ENCODE data around the gene FAM43B. TPM values are rescaled to one million over a fixed set of nuclear protein-coding genes. Genes with fewer than 3 reads are reported as not detected.

FAM43B gene
- total RNA-seq, 5 donors from 2014 or later (not counting 1 experiment from before 2014, with no cell fraction given), result not detected

DNA sequence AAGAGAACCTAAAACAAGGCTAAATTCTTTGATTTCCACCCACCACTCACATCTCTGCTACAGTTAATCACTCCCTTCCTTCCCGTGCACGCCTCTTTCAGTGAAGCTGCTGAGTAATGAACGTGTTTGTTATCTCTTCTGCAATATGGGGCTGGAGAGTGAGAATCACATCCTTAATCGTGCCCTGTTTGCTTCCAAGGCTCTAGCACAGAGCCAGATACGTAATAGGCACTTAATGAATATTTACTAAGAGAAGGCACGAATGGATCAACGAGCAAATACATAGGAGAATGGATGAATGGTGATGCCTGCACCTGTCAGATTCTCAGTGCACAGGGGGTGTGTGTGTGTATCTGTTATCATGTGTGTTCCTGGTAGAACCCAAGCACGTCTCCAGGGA is 22.1 kb upstream of the FAM43B start:
- no peak overlapping the region for H3K27ac ChIP-seq (ENCODE audit: low read length)

DNA sequence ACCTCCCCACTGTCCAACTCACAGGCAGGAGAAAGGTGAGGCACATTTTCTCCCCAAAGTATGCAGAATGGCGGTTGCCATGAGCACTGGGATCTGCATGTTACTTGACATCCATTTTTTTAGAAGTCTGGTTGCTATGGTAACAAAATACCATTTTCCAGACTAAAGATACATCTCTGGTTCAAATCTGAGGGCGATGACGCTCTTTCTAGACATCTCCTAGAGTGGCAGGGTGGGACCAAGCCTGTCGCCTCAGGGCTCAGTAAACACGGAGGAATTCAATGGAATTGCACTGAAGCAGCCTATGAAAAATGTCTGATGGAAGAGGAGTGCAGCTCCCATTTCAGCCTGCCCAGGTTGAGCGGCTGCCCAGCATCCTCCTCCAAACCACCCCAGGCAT is 21.5 kb upstream of the FAM43B start:
- Mint-ChIP-seq H3K36me3 (no peaks in the 10 kb centered on the region), H3K4me3 (no peak overlapping the region), H3K27ac (no peak overlapping the region), H3K27me3 (peaks cover 65 to 68% of the 10 kb centered on the region in 2 donors), H3K4me1 (no peaks in the 10 kb centered on the region), H3K9me3 (no peaks in the 10 kb centered on the region)
- POLR2A ChIA-PET, result no interaction called here
- Histone ChIP-seq H3K4me3 (ENCODE audit: control insufficient read depth in 1 of 2, extremely low read depth in 1 of 2, low read length in 1 of 2) (no peak overlapping the region), H3K27me3 (replicated peaks in 1 of 2; ENCODE audit: control insufficient read depth in 2 of 2, extremely low read depth in 1 of 2, insufficient read depth in 2 of 2, low read length in 1 of 2) (peaks cover 3 to 40% of the 10 kb centered on the region in 2 experiments), H3K9me3 (no peaks in the 10 kb centered on the region), H3K4me1 (ENCODE audit: control insufficient read depth in 1 of 2, extremely low read depth in 1 of 2, insufficient read depth in 2 of 2, low read length in 2 of 2) (no peaks in the 10 kb centered on the region), H3K27ac (ENCODE audit: low read length) (no peak overlapping the region), H3K36me3 (ENCODE audit: control insufficient read depth in 2 of 2, extremely low read depth in 1 of 2, insufficient read depth in 1 of 2, low read length in 1 of 2) (no peaks in the 10 kb centered on the region)
- DNase-seq (no peak), ATAC-seq (replicated peaks in 1 of 4) (no peak)
- WGBS (ENCODE audit: insufficient coverage), result 100% methylated on average over 1 of the region's 6 CpGs
- CTCF ChIA-PET, result no interaction called here

More for the DNA sequence above, 22.1 kb upstream of the FAM43B start:
- ChIA-PET CTCF (no interaction called here), POLR2A (no interaction called here)
- H3K4me3 Mint-ChIP-seq, result no peak overlapping the region
- ATAC-seq (replicated peaks in 1 of 4) (no peak), DNase-seq (no peak)
- H3K27me3 Mint-ChIP-seq, result peaks cover 59 to 63% of the 10 kb centered on the region in 2 donors
- 0% methylated on average over 2 of the region's 8 CpGs for WGBS (ENCODE audit: insufficient coverage)
- no peak overlapping the region for H3K27ac Mint-ChIP-seq
- Histone ChIP-seq H3K4me1 (ENCODE audit: control insufficient read depth in 1 of 2, extremely low read depth in 1 of 2, insufficient read depth in 2 of 2, low read length in 2 of 2) (no peaks in the 10 kb centered on the region), H3K9me3 (no peaks in the 10 kb centered on the region), H3K36me3 (ENCODE audit: control insufficient read depth in 2 of 2, extremely low read depth in 1 of 2, insufficient read depth in 1 of 2, low read length in 1 of 2) (no peaks in the 10 kb centered on the region), H3K27me3 (replicated peaks in 1 of 2; ENCODE audit: control insufficient read depth in 2 of 2, extremely low read depth in 1 of 2, insufficient read depth in 2 of 2, low read length in 1 of 2) (peaks cover 3 to 35% of the 10 kb centered on the region in 2 experiments), H3K4me3 (ENCODE audit: control insufficient read depth in 1 of 2, extremely low read depth in 1 of 2, low read length in 1 of 2) (no peak overlapping the region)
- no peaks in the 10 kb centered on the region for H3K36me3 Mint-ChIP-seq
- no peaks in the 10 kb centered on the region for H3K9me3 Mint-ChIP-seq
- no peaks in the 10 kb centered on the region for H3K4me1 Mint-ChIP-seq

DNA sequence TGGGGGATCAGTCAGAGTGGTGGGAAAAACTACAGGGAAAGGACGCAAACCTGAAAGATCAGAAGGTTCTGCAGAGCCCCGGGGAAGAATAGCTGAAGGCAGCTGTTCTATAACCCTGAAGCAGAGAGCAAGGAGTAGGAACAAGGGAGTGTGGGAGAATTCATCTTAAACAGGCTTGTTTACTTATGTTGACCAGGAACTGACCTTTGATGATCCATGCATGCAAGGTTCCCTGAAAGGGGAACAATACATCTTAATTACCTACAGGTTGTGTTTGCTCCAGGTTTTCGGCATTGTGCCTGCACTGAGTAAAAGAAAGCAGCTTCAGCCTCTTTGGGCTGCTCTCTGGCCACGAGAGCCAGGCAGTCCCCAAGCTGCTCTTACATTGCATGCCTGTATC is 18.7 kb upstream of the FAM43B start:
- ChIA-PET POLR2A (no interaction called here), CTCF (no interaction called here)
- Histone ChIP-seq H3K36me3 (ENCODE audit: control insufficient read depth in 2 of 2, extremely low read depth in 1 of 2, insufficient read depth in 1 of 2, low read length in 1 of 2) (no peaks in the 10 kb centered on the region), H3K9me3 (no peaks in the 10 kb centered on the region), H3K4me1 (ENCODE audit: control insufficient read depth in 1 of 2, extremely low read depth in 1 of 2, insufficient read depth in 2 of 2, low read length in 2 of 2) (no peaks in the 10 kb centered on the region), H3K27ac (ENCODE audit: low read length) (no peak overlapping the region), H3K4me3 (ENCODE audit: control insufficient read depth in 1 of 2, extremely low read depth in 1 of 2, low read length in 1 of 2) (no peak overlapping the region), H3K27me3 (replicated peaks in 1 of 2; ENCODE audit: control insufficient read depth in 2 of 2, extremely low read depth in 1 of 2, insufficient read depth in 2 of 2, low read length in 1 of 2) (peaks cover 5 to 45% of the 10 kb centered on the region in 2 experiments)
- Mint-ChIP-seq H3K4me3 (no peak overlapping the region), H3K27me3 (peaks cover 60 to 62% of the 10 kb centered on the region in 2 donors), H3K9me3 (no peaks in the 10 kb centered on the region), H3K36me3 (no peaks in the 10 kb centered on the region), H3K4me1 (no peaks in the 10 kb centered on the region), H3K27ac (no peak overlapping the region)
- no peak for DNase-seq
- 70% methylated on average over 4 of the region's 4 CpGs for WGBS (ENCODE audit: insufficient coverage)
- ATAC-seq (replicated peaks in 1 of 4), result no peak

DNA sequence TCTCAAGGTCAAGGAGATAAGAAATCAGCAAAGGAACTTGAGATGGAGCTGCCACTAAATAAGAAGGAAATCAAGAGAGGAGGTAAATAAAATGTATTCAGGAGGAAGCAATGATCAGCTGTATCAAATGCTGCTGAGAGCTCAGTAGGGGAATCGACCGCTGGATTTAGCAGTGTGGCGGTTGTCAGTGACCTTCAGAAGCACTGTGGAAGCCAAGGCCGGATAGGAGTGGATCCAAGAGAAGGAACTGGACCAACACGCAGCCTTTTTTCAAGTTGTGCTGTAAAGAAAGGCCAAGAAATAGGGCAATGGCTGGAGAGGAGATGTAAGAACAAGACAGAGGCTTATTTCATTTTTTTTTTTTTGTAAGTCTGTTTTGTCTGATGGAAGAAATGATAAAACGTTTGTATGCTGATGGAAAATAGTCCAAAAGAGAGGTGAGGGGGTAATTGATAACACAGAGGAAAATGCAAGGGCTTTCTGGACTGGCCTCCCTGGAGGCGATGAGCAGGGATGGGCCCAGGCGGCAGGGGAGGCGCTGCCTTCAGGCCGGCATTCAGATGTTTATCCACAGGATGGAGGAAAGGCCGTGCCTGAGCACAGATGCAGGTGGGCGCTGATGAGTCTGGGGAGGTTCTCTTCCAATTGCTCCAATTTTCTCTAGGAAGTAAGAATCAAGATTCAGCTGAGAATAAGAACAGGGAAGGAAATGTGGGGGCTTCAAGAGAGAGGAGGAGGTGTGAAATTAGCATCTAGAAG is 17.5 kb upstream of the FAM43B start:
- H3K4me3 ChIP-seq (ENCODE audit: control insufficient read depth in 1 of 2, extremely low read depth in 1 of 2, low read length in 1 of 2), result no peak overlapping the region
- Mint-ChIP-seq H3K27ac (no peak overlapping the region), H3K36me3 (no peaks in the 10 kb centered on the region), H3K27me3 (peaks cover 52 to 53% of the 10 kb centered on the region in 2 donors), H3K4me3 (no peak overlapping the region), H3K4me1 (no peaks in the 10 kb centered on the region), H3K9me3 (no peaks in the 10 kb centered on the region)
- H3K36me3 ChIP-seq (ENCODE audit: control insufficient read depth in 2 of 2, extremely low read depth in 1 of 2, insufficient read depth in 1 of 2, low read length in 1 of 2), result no peaks in the 10 kb centered on the region
- 66% methylated on average over 9 of the region's 12 CpGs for WGBS (ENCODE audit: insufficient coverage)
- DNase-seq (no peak), ATAC-seq (replicated peaks in 1 of 4) (no peak)
- no peaks in the 10 kb centered on the region for H3K9me3 ChIP-seq
- ChIA-PET POLR2A (no interaction called here), CTCF (no interaction called here)
- H3K27ac ChIP-seq (ENCODE audit: low read length), result no peak overlapping the region
- no peaks in the 10 kb centered on the region for H3K4me1 ChIP-seq (ENCODE audit: control insufficient read depth in 1 of 2, extremely low read depth in 1 of 2, insufficient read depth in 2 of 2, low read length in 2 of 2)
- H3K27me3 ChIP-seq (replicated peaks in 1 of 2; ENCODE audit: control insufficient read depth in 2 of 2, extremely low read depth in 1 of 2, insufficient read depth in 2 of 2, low read length in 1 of 2), result peaks cover 5 to 41% of the 10 kb centered on the region in 2 experiments

DNA sequence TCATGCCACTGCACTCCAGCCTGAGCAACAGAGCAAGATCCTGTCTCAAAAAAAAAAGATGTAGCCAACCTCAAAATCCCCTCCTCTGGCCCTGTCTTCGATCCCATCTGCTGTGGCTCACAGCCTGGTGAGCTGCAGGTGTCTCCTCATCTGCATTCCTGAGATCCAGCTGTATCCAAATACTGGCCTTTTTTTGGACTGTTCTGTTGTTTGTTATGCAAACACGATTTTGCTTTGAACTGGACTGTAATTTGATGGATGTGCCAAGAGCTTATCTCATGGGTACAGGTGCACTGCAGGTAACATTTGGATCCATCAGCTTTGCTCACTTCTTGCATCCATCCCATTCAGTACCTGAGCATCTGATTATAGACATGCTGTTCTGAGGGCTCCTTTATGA is 14.1 kb upstream of the FAM43B start:
- no peak for ATAC-seq (replicated peaks in 1 of 4)
- Mint-ChIP-seq H3K9me3 (no peaks in the 10 kb centered on the region), H3K36me3 (no peaks in the 10 kb centered on the region), H3K4me3 (no peak overlapping the region), H3K4me1 (no peaks in the 10 kb centered on the region), H3K27me3 (peaks cover 48 to 56% of the 10 kb centered on the region in 2 donors), H3K27ac (no peak overlapping the region)
- Histone ChIP-seq H3K27ac (ENCODE audit: low read length) (no peak overlapping the region), H3K36me3 (ENCODE audit: control insufficient read depth in 2 of 2, extremely low read depth in 1 of 2, insufficient read depth in 1 of 2, low read length in 1 of 2) (no peaks in the 10 kb centered on the region), H3K9me3 (no peaks in the 10 kb centered on the region), H3K4me3 (ENCODE audit: control insufficient read depth in 1 of 2, extremely low read depth in 1 of 2, low read length in 1 of 2) (no peak overlapping the region), H3K27me3 (replicated peaks in 1 of 2; ENCODE audit: control insufficient read depth in 2 of 2, extremely low read depth in 1 of 2, insufficient read depth in 2 of 2, low read length in 1 of 2) (peaks cover 2 to 45% of the 10 kb centered on the region in 2 experiments), H3K4me1 (ENCODE audit: control insufficient read depth in 1 of 2, extremely low read depth in 1 of 2, insufficient read depth in 2 of 2, low read length in 2 of 2) (no peaks in the 10 kb centered on the region)
- ChIA-PET POLR2A (no interaction called here), CTCF (no interaction called here)
- no CpG with 5 or more reads among the region's 2 CpGs for WGBS (ENCODE audit: insufficient coverage)
- no peak for DNase-seq

DNA sequence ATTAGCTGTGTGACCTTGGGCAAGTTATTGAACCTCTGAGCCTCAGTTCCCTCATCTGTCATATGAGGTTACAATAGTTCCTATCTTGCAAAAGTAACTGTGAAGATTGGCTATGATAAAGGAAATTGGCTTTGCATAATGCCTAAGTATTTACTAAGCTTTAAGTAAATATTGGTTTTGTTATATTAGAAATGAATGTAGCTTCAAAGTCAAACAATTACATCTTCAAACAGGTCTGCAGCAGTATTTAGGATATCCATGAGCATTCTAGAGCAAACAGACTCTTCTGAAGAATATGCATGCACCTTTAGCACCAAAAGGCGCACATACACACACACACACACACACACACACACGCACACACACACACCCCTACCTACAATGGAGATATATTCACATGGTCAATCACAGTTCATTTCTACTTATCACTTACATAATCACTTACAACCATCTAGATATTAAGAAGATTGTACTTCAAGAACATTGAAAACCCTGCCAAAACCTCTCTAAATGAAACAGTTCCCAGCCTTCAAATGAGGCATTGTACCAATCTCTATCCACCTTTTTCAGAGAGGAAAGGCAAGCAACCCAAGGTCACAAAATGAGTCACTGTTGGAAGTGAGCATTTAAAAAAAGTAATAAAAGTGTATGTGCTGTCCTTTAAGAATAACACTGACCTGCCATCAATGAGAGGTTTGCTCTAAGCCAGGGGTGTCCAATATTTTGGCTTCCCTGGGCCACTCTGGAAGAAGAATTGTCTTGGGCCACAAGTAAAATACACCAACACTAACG is 13.4 kb upstream of the FAM43B start:
- ATAC-seq (replicated peaks in 1 of 4) (no peak), DNase-seq (no peak)
- POLR2A ChIA-PET, result interaction anchor here in 1 of 2 donors (0.6 kb wide), 1 partner anchor 11 kb away, joined by 5 read pairs; no protein-coding TSS in a partner anchor
- Mint-ChIP-seq H3K9me3 (no peaks in the 10 kb centered on the region), H3K27ac (no peak overlapping the region), H3K27me3 (peaks cover 45 to 53% of the 10 kb centered on the region in 2 donors), H3K36me3 (no peaks in the 10 kb centered on the region), H3K4me1 (no peaks in the 10 kb centered on the region), H3K4me3 (no peak overlapping the region)
- Histone ChIP-seq H3K4me1 (ENCODE audit: control insufficient read depth in 1 of 2, extremely low read depth in 1 of 2, insufficient read depth in 2 of 2, low read length in 2 of 2) (no peaks in the 10 kb centered on the region), H3K4me3 (ENCODE audit: control insufficient read depth in 1 of 2, extremely low read depth in 1 of 2, low read length in 1 of 2) (no peak overlapping the region), H3K9me3 (no peaks in the 10 kb centered on the region), H3K27ac (ENCODE audit: low read length) (no peak overlapping the region), H3K27me3 (replicated peaks in 1 of 2; ENCODE audit: control insufficient read depth in 2 of 2, extremely low read depth in 1 of 2, insufficient read depth in 2 of 2, low read length in 1 of 2) (peaks cover 4 to 40% of the 10 kb centered on the region in 2 experiments), H3K36me3 (ENCODE audit: control insufficient read depth in 2 of 2, extremely low read depth in 1 of 2, insufficient read depth in 1 of 2, low read length in 1 of 2) (no peaks in the 10 kb centered on the region)
- WGBS (ENCODE audit: insufficient coverage), result 33% methylated on average over 1 of the region's 3 CpGs
- CTCF ChIA-PET, result no interaction called here

Measured in T-cell (primary cell).